Peyer's patch (tissue), 4 donors: ENCODE results near the gene HIPK3.

ENCODE experiments used
- POLR2A ChIP-seq, 2 donors: fragments of 450-650 bp; IDR thresholded peaks; one replicate each; pipeline ENCODE4 v1.5.1; 2017; ENCODE audit warnings: antibody characterized with exemption in 2 of 2, mild to moderate bottlenecking in 2 of 2, moderate library complexity in 2 of 2
- TF ChIP-seq, protein P1 (sequence below), 6 experiments: fragments of 450-650 bp in 4 of 6; fragments of 200-600 bp in 2 of 6; sonication (generic) in 1 of 6; IDR thresholded peaks; one replicate each; pipeline ENCODE4 v1.5.1; 2017 to 2019; ENCODE audit warnings: antibody characterized with exemption in 6 of 6, mild to moderate bottlenecking in 3 of 6, moderate library complexity in 1 of 6

DNA sequence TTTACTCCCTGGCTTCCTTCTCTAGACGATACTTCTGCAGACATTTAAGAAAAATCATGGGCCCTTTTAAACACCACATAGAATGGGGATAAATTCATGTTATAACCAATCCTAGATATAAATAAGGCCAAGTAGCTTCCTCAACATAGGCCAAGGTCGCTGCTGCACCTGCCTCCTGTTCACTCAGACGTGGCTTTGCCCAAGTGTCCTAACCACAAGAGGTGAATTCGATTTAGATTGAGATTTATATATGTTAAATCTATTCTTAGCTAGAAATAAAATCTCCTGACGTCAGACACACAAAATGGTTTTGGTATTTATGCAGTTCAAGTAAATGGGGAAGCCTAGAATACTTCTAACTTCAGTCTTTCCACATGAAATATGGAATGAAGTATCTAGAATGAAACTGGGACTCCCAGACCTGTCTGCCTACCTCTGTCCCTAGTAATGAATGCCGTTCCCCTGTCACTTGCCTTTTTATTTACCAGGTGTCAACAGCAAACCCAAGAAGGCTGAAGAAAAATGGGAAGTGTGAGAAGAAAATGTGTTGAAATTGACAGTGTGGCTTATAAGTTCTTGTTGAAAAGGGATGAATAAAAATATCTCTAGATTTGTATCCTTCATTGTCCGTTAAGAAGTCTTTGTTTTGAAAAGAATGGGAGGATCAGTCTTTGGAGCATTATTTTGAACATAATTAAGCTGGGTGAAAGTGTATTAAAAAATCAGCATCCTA lies 131.8 kb downstream of the HIPK3 start:
- TF ChIP-seq, protein P1, sequence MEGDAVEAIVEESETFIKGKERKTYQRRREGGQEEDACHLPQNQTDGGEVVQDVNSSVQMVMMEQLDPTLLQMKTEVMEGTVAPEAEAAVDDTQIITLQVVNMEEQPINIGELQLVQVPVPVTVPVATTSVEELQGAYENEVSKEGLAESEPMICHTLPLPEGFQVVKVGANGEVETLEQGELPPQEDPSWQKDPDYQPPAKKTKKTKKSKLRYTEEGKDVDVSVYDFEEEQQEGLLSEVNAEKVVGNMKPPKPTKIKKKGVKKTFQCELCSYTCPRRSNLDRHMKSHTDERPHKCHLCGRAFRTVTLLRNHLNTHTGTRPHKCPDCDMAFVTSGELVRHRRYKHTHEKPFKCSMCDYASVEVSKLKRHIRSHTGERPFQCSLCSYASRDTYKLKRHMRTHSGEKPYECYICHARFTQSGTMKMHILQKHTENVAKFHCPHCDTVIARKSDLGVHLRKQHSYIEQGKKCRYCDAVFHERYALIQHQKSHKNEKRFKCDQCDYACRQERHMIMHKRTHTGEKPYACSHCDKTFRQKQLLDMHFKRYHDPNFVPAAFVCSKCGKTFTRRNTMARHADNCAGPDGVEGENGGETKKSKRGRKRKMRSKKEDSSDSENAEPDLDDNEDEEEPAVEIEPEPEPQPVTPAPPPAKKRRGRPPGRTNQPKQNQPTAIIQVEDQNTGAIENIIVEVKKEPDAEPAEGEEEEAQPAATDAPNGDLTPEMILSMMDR (IDR thresholded peaks at IDR 0.05): no peak
- TF ChIP-seq POLR2A (IDR thresholded peaks at IDR 0.05): no peak
